Hepatocyte (in vitro differentiated cells): Measurements from ENCODE around the gene HDX. TPM values are rescaled to one million over a fixed set of nuclear protein-coding genes. Genes with fewer than 3 reads are reported as not detected.

Experiments
- DNase-seq: peaks from one replicate; pipeline ENCODE4 v3.0.0-alpha.2; 2016; ENCODE audit warnings: low spot score
- H2AFZ ChIP-seq: fragments of 200-600 bp; sonication (generic); 2 replicates; pipeline ENCODE4 v1.6.0; 2016; ENCODE audit warnings: antibody characterized with exemption, mild to moderate bottlenecking
- H3K27ac ChIP-seq: fragments of 200-600 bp; sonication (generic); 2 replicates; pipeline ENCODE4 v1.5.1; 2016; ENCODE audit warnings: mild to moderate bottlenecking
- H3K27me3 ChIP-seq: fragments of 200-600 bp; sonication (generic); 2 replicates; pipeline ENCODE4 v1.6.1; 2016
- H3K36me3 ChIP-seq: fragments of 200-600 bp; sonication (generic); replicated peaks from 2 replicates; pipeline ENCODE4 v1.5.1; 2016; ENCODE audit warnings: low read depth; ENCODE audit not compliant: insufficient read depth
- H3K4me1 ChIP-seq: fragments of 200-600 bp; sonication (generic); 2 replicates; pipeline ENCODE4 v1.5.1; 2016; ENCODE audit warnings: mild to moderate bottlenecking, moderate library complexity; ENCODE audit not compliant: insufficient read depth
- H3K4me2 ChIP-seq: fragments of 200-600 bp; sonication (generic); 2 replicates; pipeline ENCODE4 v1.6.0; 2016
- H3K4me3 ChIP-seq: fragments of 200-600 bp; sonication (generic); 2 replicates; pipeline ENCODE4 v1.5.1; 2016; ENCODE audit warnings: mild to moderate bottlenecking
- H3K79me2 ChIP-seq: fragments of 200-600 bp; sonication (generic); 2 replicates; pipeline ENCODE4 v1.6.0; 2017; ENCODE audit warnings: mild to moderate bottlenecking
- H3K9me2 ChIP-seq: fragments of 200-600 bp; sonication (generic); replicated peaks from 2 replicates; pipeline ENCODE4 v1.6.0; 2017; ENCODE audit warnings: mild to moderate bottlenecking; ENCODE audit not compliant: insufficient read depth
- H3K9me3 ChIP-seq: fragments of 200-600 bp; sonication (generic); 2 replicates; pipeline ENCODE4 v1.5.1; 2016; ENCODE audit warnings: low read depth, mild to moderate bottlenecking
- H4K20me1 ChIP-seq: fragments of 200-600 bp; sonication (generic); 2 replicates; pipeline ENCODE4 v1.6.0; 2016; ENCODE audit warnings: mild to moderate bottlenecking; ENCODE audit not compliant: insufficient read depth, poor library complexity, severe bottlenecking
- CTCF ChIP-seq: fragments of 200-600 bp; sonication (generic); IDR thresholded peaks from 2 replicates; pipeline ENCODE4 v1.5.1; 2016; ENCODE audit warnings: antibody characterized with exemption, mild to moderate bottlenecking; ENCODE audit not compliant: poor library complexity
- EZH2 ChIP-seq: fragments of 200-600 bp; sonication (generic); IDR thresholded peaks from 2 replicates; pipeline ENCODE4 v1.6.1; 2016; ENCODE audit warnings: antibody characterized with exemption, mild to moderate bottlenecking, borderline replicate concordance
- EZH2phosphoT487 ChIP-seq: fragments of 200-600 bp; sonication (generic); IDR thresholded peaks from one replicate; pipeline ENCODE4 v1.6.1; 2018; ENCODE audit warnings: antibody characterized with exemption, mild to moderate bottlenecking, low read depth, moderate library complexity; ENCODE audit not compliant: unreplicated experiment, severe bottlenecking
- WGBS: methylation state at CpG from one replicate; pipeline ENCODE4 v1.1.6; 2016; ENCODE audit warnings: low lambda C conversion rate; ENCODE audit errors: missing lambda C conversion rate; 5-methylcytosine and 5-hydroxymethylcytosine counted together
- polyA plus RNA-seq: library from polyadenylated mRNA; unstranded; fragments of >200 nt; fragmentation: Nextera tagmentation; extraction: Ambion mirVana; gene quantifications from 2 replicates; pipeline ENCODE4 v1.2.1, GENCODE V29; 2016
- total RNA-seq: library from RNA; depleted of rRNA; stranded (reverse); fragments of >200 nt; gene quantifications from 2 replicates; pipeline ENCODE4 v1.2.3, GENCODE V29; 2014

The HDX gene
- total and polyA plus RNA-seq, 2 experiments from 2014 or later, result 4.8 to 9.4 TPM

- Histone ChIP-seq H3K36me3 (no peaks in the 10 kb centered on the region), H3K9me2 (no peaks in the 10 kb centered on the region), H2AFZ (no peak overlapping the region), H3K79me2 (no peaks in the 10 kb centered on the region), H4K20me1 (no peaks in the 10 kb centered on the region), H3K4me2 (no peak overlapping the region), H3K9me3 (no peaks in the 10 kb centered on the region), H3K27ac (no peak overlapping the region), H3K27me3 (no peaks in the 10 kb centered on the region), H3K4me1 (no peaks in the 10 kb centered on the region), H3K4me3 (no peak overlapping the region)
- 82% methylated on average over 3 of the region's 3 CpGs for WGBS
- DNase-seq, result no peak
- TF ChIP-seq EZH2phosphoT487 (no peak), CTCF (no peak), EZH2 (no peak)
Measured at GRCh38 chrX:84487365-84488353, 14.6 kb downstream of the HDX start.

- Histone ChIP-seq H3K79me2 (no peaks in the 10 kb centered on the region), H3K9me2 (no peaks in the 10 kb centered on the region), H2AFZ (no peak overlapping the region), H3K4me1 (no peaks in the 10 kb centered on the region), H3K36me3 (no peaks in the 10 kb centered on the region), H3K27me3 (no peaks in the 10 kb centered on the region), H3K4me2 (no peak overlapping the region), H4K20me1 (no peaks in the 10 kb centered on the region), H3K9me3 (no peaks in the 10 kb centered on the region), H3K4me3 (no peak overlapping the region), H3K27ac (no peak overlapping the region)
- no peak for DNase-seq
- TF ChIP-seq EZH2phosphoT487, result no peak
- no peak for TF ChIP-seq CTCF
- no peak for TF ChIP-seq EZH2
- 81% methylated on average over 2 of the region's 2 CpGs for WGBS
Measured at GRCh38 chrX:84479086-84479485, 23.2 kb downstream of the HDX start.

- H3K9me2 ChIP-seq, result no peaks in the 10 kb centered on the region
- no peak overlapping the region for H3K27ac ChIP-seq
- H3K36me3 ChIP-seq, result no peaks in the 10 kb centered on the region
- no peaks in the 10 kb centered on the region for H3K4me1 ChIP-seq
- TF ChIP-seq EZH2phosphoT487 (no peak), CTCF (no peak), EZH2 (no peak)
- no peaks in the 10 kb centered on the region for H3K9me3 ChIP-seq
- no peaks in the 10 kb centered on the region for H3K27me3 ChIP-seq
- H3K4me3 ChIP-seq, result no peak overlapping the region
- H4K20me1 ChIP-seq, result no peaks in the 10 kb centered on the region
- no peaks in the 10 kb centered on the region for H3K79me2 ChIP-seq
- no peak overlapping the region for H2AFZ ChIP-seq
- no peak overlapping the region for H3K4me2 ChIP-seq
- no peak for DNase-seq
Measured at GRCh38 chrX:84477114-84477513, 25.1 kb downstream of the HDX start.
